ENCODE measurements around the gene HADH. TPM values are rescaled to one million over a fixed set of nuclear protein-coding genes. Genes with fewer than 3 reads are reported as not detected.

Gene HADH
- total RNA-seq, 1 donor from 2014 or later, result 33.9 TPM

Other genes with a start within 250 kb of the HADH start
- gene SGMS2, start 165.0 kb upstream of the HADH start, total RNA-seq, result 0.64 and 1.1 TPM in 2 replicates
- gene CYP2U1, start 58.3 kb upstream of the HADH start, total RNA-seq, result 1.1 and 1.5 TPM in 2 replicates
- gene LEF1, start 179.0 kb downstream of the HADH start, total RNA-seq, result 133 and 139 TPM in 2 replicates